ENCODE results near the gene TMOD3. TPM values are rescaled to one million over a fixed set of nuclear protein-coding genes. Genes with fewer than 3 reads are reported as not detected.

Gene TMOD3
- total RNA-seq, 1 donor from 2014 or later: 29.2 TPM

DNA sequence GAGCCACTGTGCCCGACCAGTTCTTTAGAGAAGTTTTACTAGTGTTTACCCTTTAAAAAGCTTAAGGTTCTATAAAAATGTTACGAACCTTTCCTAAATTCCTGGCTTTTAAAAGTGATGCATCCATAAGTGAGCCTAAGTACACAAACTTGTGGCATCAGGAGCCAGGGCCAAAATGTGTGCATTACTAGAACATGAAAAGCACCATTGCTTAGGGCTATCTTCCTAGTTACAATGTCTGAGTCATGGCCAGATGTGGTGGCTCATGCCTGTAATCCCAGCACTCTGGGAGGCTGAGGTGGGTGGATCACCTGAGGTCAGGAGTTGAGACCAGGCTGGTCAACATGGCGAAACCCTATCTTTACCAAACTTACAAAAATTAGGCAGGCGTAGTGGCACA is 102.2 kb downstream of the TMOD3 start:
- TF ChIP-seq, protein P1, sequence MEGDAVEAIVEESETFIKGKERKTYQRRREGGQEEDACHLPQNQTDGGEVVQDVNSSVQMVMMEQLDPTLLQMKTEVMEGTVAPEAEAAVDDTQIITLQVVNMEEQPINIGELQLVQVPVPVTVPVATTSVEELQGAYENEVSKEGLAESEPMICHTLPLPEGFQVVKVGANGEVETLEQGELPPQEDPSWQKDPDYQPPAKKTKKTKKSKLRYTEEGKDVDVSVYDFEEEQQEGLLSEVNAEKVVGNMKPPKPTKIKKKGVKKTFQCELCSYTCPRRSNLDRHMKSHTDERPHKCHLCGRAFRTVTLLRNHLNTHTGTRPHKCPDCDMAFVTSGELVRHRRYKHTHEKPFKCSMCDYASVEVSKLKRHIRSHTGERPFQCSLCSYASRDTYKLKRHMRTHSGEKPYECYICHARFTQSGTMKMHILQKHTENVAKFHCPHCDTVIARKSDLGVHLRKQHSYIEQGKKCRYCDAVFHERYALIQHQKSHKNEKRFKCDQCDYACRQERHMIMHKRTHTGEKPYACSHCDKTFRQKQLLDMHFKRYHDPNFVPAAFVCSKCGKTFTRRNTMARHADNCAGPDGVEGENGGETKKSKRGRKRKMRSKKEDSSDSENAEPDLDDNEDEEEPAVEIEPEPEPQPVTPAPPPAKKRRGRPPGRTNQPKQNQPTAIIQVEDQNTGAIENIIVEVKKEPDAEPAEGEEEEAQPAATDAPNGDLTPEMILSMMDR (IDR thresholded peaks at IDR 0.05; ENCODE audit: partially characterized antibody, unreplicated experiment): no peak
- no peak for DNase-seq
- Mint-ChIP-seq H3K9me3 (ENCODE audit: unreplicated experiment) (no peaks in the 10 kb centered on the region), H3K4me3 (ENCODE audit: unreplicated experiment) (no peak overlapping the region), H3K4me1 (ENCODE audit: low read depth, unreplicated experiment) (peaks cover 3% of the 10 kb centered on the region), H3K36me3 (ENCODE audit: unreplicated experiment) (no peaks in the 10 kb centered on the region), H3K27ac (ENCODE audit: unreplicated experiment) (no peak overlapping the region), H3K27me3 (ENCODE audit: unreplicated experiment) (peaks cover 1% of the 10 kb centered on the region)

DNA sequence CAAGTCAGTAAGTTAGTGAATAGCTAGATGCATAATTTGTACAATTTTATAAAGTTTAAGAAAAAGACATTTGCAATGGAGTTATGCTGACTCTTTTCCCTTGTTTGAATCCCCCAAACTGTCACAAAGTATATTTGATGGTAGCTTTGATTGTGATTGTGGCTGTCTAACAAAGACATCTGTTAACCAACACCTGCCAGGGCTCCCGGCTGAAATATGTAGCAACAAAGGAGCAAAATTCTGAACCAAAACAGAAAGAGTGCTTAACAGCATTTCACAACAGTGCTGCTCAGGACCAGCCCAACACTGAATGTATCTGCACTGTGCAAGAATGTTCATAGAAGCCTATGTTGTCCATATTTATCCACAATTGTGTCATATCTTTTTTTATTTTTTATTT is 102.7 kb downstream of the TMOD3 start:
- peaks cover 3% of the 10 kb centered on the region for H3K4me1 Mint-ChIP-seq (ENCODE audit: low read depth, unreplicated experiment)
- H3K27me3 Mint-ChIP-seq (ENCODE audit: unreplicated experiment): peaks cover 1% of the 10 kb centered on the region
- H3K4me3 Mint-ChIP-seq (ENCODE audit: unreplicated experiment): no peak overlapping the region
- DNase-seq: no peak
- no peaks in the 10 kb centered on the region for H3K36me3 Mint-ChIP-seq (ENCODE audit: unreplicated experiment)
- TF ChIP-seq, protein P1 (IDR thresholded peaks at IDR 0.05; ENCODE audit: partially characterized antibody, unreplicated experiment): no peak
- H3K9me3 Mint-ChIP-seq (ENCODE audit: unreplicated experiment): no peaks in the 10 kb centered on the region
- H3K27ac Mint-ChIP-seq (ENCODE audit: unreplicated experiment): no peak overlapping the region

DNA sequence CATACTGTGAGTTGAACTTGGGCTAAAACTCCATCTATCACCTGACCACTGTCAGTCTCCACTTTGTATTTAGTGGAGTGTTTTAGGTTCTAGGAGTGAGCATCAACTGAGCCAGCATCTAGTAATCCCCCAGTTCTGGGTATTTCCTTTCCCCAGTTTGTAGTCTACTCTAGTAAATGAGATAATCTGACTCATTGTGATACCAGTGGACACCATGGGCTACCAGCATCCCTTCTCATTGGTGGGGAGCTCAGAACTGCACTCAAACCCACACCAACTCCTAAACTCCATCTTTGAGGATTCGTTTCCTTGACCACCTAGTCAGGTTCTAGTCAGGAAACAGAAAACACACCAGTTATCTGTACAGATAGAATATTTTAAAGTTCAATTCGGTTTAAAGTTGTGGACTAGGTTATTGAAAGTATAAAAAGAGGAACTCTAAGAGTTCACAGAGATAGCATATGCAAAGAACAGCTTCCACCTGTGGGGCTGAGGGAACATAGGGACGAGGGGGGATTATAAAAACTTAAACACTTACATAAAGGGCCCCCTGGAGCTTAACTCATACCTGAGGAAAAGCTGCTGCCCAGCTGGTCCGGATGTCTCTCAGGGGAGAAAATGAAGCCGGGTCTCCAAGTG is 106.1 kb downstream of the TMOD3 start:
- H3K4me3 Mint-ChIP-seq (ENCODE audit: unreplicated experiment): no peak overlapping the region

DNA sequence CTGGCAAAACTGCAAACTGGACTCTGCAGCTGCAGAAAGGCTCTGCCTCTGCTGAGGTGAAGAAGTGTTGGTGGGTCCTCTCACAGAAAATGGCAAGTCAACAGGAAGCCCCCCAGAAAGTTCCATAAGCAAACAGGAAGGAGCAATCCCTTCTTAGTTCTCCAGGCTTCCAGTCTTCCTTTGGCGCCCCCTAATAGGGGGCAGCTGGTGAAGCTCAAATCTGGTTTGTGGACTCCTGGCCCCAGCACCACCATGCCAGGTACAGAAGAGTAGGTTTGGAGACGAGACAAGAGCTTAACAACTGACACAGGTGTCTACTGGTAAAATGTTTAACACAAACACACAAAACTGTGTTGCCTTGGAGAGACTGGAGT is 106.6 kb downstream of the TMOD3 start:
- Mint-ChIP-seq H3K27me3 (ENCODE audit: unreplicated experiment) (peaks cover 1% of the 10 kb centered on the region), H3K9me3 (ENCODE audit: unreplicated experiment) (no peaks in the 10 kb centered on the region), H3K27ac (ENCODE audit: unreplicated experiment) (no peak overlapping the region), H3K36me3 (ENCODE audit: unreplicated experiment) (no peaks in the 10 kb centered on the region), H3K4me1 (ENCODE audit: low read depth, unreplicated experiment) (peaks cover 3% of the 10 kb centered on the region), H3K4me3 (ENCODE audit: unreplicated experiment) (no peak overlapping the region)
- TF ChIP-seq, protein P1 (IDR thresholded peaks at IDR 0.05; ENCODE audit: partially characterized antibody, unreplicated experiment): no peak
- no peak for DNase-seq

More for the DNA sequence above, 106.1 kb downstream of the TMOD3 start:
- H3K36me3 Mint-ChIP-seq (ENCODE audit: unreplicated experiment): no peaks in the 10 kb centered on the region
- H3K4me1 Mint-ChIP-seq (ENCODE audit: low read depth, unreplicated experiment): peaks cover 3% of the 10 kb centered on the region
- no peak for DNase-seq
- TF ChIP-seq, protein P1 (IDR thresholded peaks at IDR 0.05; ENCODE audit: partially characterized antibody, unreplicated experiment): no peak
- H3K27me3 Mint-ChIP-seq (ENCODE audit: unreplicated experiment): peaks cover 1% of the 10 kb centered on the region
- H3K27ac Mint-ChIP-seq (ENCODE audit: unreplicated experiment): no peak overlapping the region
- H3K9me3 Mint-ChIP-seq (ENCODE audit: unreplicated experiment): no peaks in the 10 kb centered on the region

DNA sequence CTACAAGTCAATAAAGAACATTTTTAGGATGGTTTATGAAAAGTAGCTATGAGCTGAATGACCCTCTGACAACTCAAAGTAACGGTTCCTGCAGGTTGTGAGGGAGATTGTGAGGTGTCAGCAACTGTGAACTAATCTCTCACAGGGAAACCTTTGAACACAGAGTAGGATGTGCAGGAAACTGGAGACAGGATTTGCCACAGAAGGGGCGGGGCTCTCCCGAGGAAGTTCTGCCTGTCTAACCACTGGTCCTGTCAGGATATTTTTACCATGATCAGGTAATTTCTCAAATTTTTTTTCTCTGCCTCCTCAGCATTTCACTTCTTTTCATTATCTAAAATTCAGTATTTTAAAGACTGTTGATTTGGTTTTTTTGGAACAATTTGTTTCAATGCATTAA is 108.8 kb downstream of the TMOD3 start:
- H3K4me1 Mint-ChIP-seq (ENCODE audit: low read depth, unreplicated experiment): no peaks in the 10 kb centered on the region
- DNase-seq: no peak
- H3K27me3 Mint-ChIP-seq (ENCODE audit: unreplicated experiment): no peaks in the 10 kb centered on the region
- no peak overlapping the region for H3K4me3 Mint-ChIP-seq (ENCODE audit: unreplicated experiment)
- H3K36me3 Mint-ChIP-seq (ENCODE audit: unreplicated experiment): no peaks in the 10 kb centered on the region
- no peaks in the 10 kb centered on the region for H3K9me3 Mint-ChIP-seq (ENCODE audit: unreplicated experiment)
- TF ChIP-seq, protein P1 (IDR thresholded peaks at IDR 0.05; ENCODE audit: partially characterized antibody, unreplicated experiment): no peak
- no peak overlapping the region for H3K27ac Mint-ChIP-seq (ENCODE audit: unreplicated experiment)
